GM21786 (cell line): ENCODE results near the gene BRD1.
"Not testable (repeated sequence)": the region's sequence is repeated elsewhere in the genome, so short reads cannot be mapped to it uniquely, and the experiment has no call there.

Experiments
- ATAC-seq: cut with Tn5 transposase; IDR thresholded peaks from one replicate; pipeline ENCODE4 v1.9.1; 2021; ENCODE audit not compliant: unreplicated experiment

Gene BRD1

GRCh38 chr22:49785841-49786471, 41.7 kb downstream of the BRD1 start:
- no peak for ATAC-seq

GRCh38 chr22:49785046-49785521, 42.6 kb downstream of the BRD1 start:
- ATAC-seq: no peak

GRCh38 chr22:49784630-49784971, 43.1 kb downstream of the BRD1 start:
- no peak for ATAC-seq

GRCh38 chr22:49783926-49784629, 43.6 kb downstream of the BRD1 start:
- ATAC-seq: no peak

- no peak for ATAC-seq
These were observed 44.5 kb downstream of the BRD1 start for GRCh38 chr22:49783036-49783746.

GRCh38 chr22:49781886-49782285, 45.8 kb downstream of the BRD1 start:
- not testable (repeated sequence) for ATAC-seq

GRCh38 chr22:49781289-49781782, 46.3 kb downstream of the BRD1 start:
- no peak for ATAC-seq

- no peak for ATAC-seq
These were observed 46.9 kb downstream of the BRD1 start for GRCh38 chr22:49780698-49781288.

GRCh38 chr22:49779853-49780697, 47.6 kb downstream of the BRD1 start:
- no peak for ATAC-seq

GRCh38 chr22:49779211-49779610, 48.5 kb downstream of the BRD1 start:
- no peak for ATAC-seq

- ATAC-seq: no peak
These were observed 50.0 kb downstream of the BRD1 start for GRCh38 chr22:49777569-49778249.

GRCh38 chr22:49776891-49777290, 50.8 kb downstream of the BRD1 start:
- no peak for ATAC-seq

GRCh38 chr22:49775867-49776511, 51.7 kb downstream of the BRD1 start:
- ATAC-seq: no peak

GRCh38 chr22:49775191-49775866, 52.3 kb downstream of the BRD1 start:
- ATAC-seq: no peak

- no peak for ATAC-seq
These were observed 53.0 kb downstream of the BRD1 start for GRCh38 chr22:49774499-49775151.

- ATAC-seq: no peak
These were observed 53.6 kb downstream of the BRD1 start for GRCh38 chr22:49774046-49774445.

- ATAC-seq: no peak
These were observed 54.1 kb downstream of the BRD1 start for GRCh38 chr22:49773531-49773930.

- no peak for ATAC-seq
These were observed 55.0 kb downstream of the BRD1 start for GRCh38 chr22:49772692-49773091.
